NCI-H82 treated with DMSO at 0.1 percent for 48 hours (cell line): ENCODE measurements around the gene HHAT.

Experiments used
- DNase-seq: peaks from one replicate; lab custom pipeline; 2025; ENCODE audit not compliant: unreplicated experiment; lab: John Stamatoyannopoulos, UW

HHAT gene

DNA sequence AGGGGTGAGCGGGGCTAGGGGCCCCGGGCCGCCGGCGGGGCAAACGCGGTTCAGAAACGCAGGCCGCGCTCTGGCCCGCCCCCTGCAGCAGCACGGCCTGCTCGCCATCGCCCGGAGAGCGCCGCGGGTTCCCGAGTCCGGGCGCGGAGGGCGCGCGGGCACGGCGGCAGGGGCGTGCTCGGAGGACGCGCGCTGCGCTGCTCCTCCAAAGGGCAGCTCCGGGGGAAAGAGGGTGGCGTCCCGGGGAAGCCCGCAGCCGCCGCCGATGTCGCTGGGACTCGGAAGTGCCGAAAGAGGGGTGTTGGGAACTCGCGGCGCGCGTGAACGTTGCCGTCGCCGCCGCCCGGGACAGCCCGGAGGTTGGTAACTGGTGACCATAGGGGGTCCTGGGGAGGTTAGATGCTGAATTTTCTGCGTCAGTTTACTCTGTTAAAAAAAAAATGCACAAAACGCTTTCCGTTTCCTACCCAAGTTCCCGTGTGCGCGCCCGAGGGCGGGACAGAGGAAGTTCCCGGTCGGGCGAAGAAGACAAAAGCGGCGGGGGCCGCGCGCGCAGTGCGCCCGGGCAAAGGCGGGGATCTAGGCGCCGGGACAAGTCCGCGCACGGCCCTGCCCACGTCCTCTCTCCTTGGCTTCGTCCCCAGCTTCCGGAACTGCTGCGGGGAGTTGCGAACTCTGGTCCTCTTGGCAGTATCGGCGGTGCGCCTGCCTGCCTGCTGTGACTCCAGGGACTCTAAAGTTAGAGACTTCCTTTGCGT lies at the start of gene HHAT:
Gene HHAT (plus strand): TSS at position 157 of the 758 bp plus-strand sequence. CDS start 20,074 bp downstream, outside the sequence.
- DNase-seq, result peak; percentile 49

DNA sequence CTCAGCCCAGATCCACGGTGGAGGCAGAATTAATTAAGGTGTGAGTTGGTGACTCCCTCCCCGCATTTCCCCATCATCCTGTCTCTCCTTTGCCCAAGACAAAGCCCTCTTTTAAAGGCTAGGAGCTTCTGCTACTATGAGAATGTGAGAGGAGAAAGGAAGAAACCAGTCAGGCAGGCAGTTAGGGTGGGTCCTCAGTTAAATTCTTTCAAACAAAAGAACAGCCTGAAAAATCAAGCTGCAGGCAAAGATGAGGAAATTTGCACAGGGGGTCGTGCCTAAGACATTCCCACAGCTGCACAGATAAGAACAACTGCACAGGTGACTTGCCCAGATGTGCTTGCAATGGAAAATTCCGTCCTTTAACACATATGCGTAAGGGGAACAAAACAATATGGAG lies 48.5 kb upstream of the HHAT start:
- DNase-seq, result no peak

DNA sequence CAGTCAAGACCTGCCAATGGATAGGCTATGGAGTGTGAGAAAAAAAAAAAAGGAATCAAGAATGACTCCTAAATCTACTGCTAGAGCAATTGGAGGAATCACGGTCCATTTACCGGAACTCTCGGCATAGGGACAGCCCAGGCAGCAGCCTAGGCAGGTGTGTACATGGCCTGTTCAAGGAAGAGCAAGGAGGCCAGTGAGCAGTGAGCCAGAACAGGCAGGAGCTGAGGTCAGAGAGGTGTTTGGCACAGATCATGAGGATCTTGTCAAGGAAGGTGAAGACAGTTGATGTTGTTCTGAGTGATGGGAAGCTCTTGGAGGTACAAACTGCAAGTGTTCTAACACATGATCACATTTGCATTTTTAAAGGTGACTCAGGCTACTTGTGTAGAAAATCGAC lies 40.6 kb upstream of the HHAT start:
- no peak for DNase-seq

DNA sequence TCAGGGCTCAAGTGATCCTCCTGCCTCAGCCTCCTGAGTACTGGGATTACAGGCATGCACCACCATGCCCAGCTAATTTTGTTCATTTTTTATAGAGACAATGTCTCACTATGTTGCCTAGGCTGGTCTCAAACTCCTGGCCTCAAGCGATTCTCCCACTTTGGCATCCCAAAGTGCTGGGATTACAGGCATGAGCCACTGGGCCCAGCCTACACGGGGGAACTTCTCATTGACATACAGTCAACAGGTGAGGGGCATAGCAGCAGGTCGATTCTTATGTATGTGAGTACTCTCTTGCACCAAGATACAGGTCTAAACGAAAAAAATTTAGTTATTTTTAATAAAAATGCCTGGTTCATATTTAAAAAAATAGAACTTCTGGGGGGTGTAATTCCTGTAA lies 39.5 kb upstream of the HHAT start:
- DNase-seq, result no peak

DNA sequence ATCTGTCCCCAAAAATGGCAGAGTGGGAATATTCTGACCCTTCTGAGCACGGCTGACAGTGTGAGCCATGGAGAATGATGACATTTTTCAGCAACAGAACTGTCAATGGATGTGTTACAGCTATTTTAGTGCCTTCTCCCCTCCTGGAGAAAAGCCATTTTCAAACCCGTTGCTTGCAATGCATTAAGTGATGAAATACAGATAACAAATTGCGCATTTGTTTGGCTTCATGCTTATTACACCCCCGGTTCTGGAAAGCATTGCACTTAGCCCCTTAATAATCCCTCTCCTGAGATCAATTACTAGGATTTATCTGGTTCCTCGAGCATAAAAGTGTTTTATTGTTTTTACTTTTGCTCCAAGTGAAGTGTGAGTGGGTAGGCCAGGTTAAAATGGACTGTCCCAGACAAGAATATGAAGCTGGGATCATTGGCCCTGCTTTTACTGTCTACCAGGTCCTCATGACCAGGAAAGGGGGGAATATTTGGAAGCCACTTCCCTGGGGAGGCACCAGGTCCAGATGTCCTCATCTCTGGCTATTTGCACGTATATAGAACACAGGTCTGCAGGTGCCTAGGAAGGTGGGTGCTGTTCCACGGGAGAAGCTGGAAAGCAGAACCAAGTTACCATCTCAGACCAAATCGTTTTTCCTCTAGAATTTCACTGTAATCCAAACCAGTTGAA lies 37.5 kb upstream of the HHAT start:
- DNase-seq, result no peak

DNA sequence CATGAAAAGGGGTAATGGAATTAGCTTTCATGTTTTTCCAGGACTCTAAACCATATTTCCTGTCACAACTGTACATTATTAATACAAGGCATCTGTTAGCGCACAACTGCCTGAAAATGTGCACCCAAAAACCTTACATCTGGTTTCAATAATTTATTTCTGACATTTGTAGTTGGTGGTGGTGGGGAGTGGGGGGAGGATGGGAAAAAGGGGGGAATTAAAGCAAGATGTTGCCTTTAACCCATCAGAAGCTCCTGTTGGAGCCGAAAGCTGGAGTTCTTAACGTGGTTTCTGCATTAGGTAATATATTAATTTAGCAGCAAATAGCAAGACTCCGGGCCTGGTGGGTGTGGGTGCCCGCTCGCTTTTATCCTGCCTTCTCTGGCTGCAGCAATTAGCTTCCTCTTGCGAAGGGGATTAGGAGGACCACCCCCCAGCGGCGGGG lies 36.9 kb upstream of the HHAT start:
- DNase-seq, result no peak

DNA sequence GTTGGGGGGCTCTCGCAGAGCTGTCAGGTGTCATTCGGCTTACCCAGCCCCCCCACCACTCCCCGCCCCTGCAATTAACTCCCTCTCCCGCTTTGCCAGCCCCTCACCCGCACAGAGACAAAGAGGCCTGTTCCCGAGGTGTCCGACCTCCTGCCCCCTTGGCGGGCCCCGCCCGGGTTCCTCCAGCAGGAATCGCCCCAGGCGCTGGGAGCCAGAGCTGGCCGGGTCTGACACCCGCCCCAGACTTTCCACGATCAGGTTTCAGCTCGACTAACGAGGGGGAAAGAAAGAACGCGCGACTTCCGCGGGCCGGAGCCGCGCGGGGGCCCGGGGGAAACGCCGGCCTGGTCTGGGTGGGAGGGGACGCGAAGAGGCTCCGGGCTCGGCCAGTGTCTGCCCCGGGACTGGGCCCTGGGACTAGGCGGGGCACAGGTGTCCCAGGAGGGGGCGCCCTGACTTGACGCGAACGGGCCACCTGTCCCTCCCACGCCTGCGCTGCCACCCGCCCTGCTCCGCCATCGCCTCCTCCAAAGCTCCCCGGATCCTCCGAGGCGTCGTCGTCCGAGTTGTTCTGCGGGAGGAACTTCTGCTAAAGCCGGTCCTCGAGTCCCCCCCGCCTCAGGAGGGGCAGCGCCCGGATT lies 36.4 kb upstream of the HHAT start:
- no peak for DNase-seq

DNA sequence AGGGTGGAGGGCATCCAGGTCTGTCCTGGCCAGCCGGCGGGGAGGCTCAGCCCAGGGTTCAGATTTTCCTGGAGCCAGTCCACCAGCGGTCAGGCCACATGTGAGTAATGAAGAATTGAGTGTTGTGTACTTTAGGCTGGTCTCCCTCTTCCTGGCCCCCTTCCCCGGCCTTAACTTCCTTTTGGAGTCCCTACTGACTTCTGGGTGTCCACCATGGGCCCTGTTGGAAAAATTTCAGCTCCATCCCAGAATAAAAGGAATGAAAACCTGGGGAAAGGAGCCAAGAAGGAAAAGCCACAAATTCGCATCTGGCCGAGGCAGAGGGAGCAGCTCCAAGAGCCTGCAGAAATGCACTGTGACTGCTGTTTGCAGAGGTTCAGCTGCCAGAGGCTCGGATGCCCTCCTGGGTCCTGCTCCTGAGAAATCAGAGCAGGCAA lies 35.5 kb upstream of the HHAT start:
- no peak for DNase-seq

DNA sequence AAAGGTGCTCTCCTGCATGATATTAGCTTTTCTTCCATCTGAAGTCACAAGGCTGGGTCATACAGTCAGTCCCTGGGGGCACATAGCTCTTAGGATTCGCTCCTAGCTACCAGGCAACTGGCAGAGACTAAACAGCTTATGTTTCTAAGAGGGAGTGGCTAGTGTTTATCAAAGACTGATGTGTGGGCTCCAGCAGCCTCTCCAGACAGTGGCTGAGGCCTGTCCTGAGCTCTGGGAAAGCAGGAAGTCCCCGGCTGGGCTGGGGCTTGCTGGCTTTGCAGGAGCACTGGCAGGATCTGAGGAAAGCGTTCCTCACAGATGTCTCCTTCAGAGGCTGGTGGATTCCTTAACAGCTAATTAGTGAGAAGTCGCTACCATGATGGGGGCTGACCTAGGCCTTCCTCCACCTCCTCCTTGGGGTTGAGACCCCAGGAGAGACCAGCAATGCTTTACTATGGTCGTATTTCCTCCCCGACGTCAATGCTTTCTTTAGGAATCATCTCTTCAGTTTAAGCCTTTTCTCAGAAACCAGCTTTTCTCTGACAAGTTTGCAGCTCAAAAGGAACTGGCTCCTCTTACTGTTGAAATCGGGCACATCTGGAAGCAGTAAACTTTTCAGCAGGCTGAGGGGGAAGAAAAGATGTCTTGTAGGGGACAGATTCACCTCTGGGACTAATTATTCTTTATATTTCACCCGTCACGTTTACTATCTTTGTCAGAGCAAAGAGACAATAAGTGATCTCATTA lies 33.5 kb upstream of the HHAT start:
- DNase-seq, result peak; percentile 83

DNA sequence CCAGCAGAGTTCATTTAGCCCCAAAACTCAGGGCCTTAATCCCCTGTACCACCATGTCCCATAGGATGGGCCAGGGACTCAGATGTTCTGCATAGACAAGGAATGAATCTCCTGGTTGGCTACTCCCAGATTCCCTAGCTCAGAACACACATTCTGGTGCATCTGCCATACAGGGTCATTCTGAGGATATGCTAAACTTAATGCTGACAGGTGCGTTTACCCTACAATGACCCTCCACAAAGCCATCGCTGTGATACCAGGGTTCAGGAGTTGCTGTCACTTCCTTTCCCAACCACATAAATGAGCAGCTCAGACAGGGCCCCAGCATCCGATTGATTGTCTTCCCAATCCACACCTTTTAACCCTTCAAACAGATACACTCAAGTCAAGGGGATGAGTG lies 32.0 kb upstream of the HHAT start:
- no peak for DNase-seq

DNA sequence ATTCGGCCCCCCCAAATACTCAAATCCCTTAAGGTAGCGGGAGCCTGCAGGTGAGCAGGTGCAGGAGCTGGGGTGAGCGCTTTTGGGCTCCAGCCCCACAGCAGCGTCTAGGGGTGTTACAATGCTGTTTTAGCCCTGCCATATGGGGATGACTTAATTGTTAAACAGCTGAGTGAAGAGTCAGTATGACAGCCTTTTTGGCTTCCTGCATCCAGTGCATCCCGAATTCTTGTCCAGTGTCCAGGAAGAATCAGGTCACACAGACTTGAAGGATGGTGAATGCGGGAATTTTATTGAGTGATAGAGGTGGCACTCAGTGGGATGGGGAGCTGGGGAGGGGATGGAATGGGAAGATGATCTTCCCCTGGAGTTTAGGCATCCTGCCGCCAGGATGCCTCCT lies 30.4 kb upstream of the HHAT start:
- DNase-seq, result no peak

DNA sequence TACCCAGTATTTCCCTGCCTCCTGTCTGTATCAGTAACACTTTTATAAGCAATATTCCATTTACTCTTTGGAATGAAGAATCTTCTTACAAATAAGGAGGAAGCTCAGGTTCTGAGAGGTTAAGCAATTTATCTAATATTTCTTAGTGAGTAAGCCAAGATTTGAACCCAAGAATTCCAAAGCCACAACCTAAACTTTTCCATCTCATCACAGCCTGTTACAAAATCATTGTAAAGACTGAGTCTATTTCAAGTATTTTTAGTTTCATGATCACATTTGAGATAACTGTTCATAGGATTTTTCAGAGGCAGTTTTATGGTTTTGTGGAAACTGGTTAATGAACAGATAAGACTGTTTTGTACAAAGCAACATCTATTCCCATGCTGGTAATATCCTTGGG lies 29.8 kb upstream of the HHAT start:
- DNase-seq, result no peak

DNA sequence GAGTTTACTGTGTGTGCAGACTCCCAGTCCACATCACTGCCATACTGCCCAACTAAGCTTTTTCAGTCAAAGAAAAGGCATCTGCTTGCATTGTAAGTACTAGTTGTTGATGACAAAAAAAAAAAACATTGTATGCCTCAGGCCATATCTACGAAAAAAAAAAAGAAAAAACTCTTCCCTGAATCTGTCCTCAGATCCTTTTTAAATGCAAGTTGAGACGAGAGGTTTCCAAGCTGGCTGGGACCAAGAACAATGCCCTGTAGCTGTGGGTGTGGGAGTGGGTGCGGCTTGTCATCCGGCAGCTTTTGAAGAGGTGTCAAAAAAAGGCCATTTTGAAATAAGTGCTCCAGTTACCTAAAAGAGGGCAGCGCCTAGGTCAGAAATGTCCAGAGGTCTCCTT lies 29.2 kb upstream of the HHAT start:
- DNase-seq, result no peak

DNA sequence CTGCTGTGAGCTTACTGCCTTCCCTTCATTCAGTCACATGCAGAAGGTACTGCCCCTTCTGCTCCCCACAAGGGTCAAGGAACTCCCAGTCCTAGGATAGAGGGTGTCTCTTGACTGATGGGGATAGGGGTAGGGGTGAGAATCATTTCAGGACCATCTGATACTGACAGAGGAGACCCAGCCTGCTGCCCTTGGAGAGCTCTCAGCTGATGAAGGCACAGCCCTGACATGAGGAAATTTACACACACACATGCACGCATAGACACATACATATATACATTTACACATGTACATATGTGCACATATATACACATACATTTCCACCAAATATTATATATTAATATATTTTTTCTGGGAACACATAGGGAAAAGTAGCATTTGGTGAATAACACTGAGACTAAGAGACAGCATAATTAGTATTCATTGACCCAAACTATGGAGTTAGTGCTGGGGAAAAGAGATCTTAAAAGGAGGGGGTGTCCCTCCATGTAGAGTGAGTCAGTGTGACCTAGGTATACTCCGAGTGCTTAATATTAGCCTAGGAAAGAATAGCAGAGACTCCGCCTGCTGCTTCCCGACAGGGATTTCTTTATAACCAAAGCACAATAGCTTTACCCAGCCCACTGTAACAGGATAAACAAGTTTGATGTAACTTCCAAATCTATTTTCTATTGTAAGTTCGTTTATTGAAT lies 27.6 kb upstream of the HHAT start:
- no peak for DNase-seq

DNA sequence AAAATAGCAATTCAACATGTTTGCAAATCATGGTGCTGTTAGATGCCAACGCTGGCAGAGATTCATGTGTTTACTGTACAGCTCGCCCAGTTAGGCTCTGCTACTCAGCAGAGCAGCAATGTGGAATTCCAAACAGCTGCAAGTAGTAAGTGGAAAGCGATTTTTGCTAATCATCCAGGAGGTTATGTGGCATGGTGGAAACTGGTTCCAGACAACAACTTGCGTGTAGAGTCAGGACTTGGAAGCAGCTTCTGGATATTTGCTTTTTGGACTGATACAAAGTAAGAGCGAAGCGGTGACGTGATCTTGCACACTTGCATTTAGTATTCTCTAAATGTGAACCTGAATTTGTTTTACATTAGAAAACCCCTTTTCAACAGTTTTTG lies 27.1 kb upstream of the HHAT start:
- DNase-seq, result no peak

DNA sequence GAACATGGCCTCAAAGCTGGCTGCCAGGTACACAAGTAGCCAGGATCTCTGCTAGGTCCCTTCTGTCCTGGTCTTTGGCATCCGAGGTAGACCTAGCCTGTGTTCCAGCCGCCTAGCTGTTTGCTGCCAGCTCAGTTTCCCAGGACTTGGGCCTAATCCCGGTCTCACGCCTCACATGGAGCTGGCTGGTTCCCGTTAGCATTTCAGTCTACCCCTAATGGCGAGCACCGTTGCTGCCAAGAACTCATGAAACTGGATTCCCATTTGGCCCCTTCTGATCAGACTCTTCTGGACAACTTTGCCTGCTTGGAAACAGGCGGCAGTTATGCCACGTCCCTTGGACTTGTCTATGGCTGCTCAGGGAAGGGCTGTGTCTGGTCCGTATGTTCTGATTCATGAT lies 26.2 kb upstream of the HHAT start:
- DNase-seq, result no peak

DNA sequence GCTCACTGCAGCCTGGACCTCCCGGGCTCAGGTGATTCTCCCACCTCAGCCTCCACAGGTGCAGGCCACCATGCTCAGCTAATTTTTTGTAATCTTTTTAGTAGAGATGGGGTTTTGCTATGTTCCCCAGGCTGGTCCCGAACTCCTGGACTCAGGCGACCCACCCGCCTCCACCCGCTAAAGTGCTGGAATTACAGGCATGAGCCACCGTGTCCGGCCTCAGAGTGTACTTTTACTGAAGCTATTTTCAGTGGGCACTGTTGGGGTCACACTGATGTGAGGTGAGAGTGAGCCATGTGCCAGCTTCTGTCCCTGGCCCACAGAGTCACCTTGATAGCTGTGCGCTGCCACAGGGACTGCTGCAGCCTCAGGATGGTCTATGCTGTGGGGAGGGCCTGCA lies 25.3 kb upstream of the HHAT start:
- DNase-seq, result no peak

DNA sequence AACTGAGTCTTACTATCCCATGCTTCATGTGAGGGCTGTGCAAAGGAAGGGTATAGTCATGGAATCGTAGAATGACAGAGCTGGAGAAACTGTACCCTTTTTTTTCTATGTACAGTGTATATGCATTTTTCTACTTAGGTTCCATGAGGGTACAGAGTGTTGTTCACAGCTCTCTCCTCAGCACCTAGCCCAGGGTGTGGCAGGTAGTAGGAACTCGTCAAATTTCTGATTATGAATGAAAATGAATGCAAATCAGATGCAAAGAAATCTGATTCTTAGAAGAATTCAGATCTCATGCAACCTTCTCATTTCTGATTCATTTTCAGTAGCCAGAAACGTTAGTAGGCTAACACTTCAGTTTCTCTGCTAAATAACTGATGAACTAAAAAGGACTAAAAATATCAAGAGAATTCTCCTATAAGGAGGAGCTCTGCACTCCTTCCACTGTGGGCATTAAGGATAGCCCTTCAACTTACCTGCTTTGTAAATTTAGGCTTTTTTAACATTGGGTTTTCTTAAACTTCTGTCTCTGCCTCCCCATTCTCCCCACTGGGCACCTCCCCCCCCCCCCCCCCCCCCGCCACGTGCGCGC lies 18.0 kb upstream of the HHAT start:
- no peak for DNase-seq

DNA sequence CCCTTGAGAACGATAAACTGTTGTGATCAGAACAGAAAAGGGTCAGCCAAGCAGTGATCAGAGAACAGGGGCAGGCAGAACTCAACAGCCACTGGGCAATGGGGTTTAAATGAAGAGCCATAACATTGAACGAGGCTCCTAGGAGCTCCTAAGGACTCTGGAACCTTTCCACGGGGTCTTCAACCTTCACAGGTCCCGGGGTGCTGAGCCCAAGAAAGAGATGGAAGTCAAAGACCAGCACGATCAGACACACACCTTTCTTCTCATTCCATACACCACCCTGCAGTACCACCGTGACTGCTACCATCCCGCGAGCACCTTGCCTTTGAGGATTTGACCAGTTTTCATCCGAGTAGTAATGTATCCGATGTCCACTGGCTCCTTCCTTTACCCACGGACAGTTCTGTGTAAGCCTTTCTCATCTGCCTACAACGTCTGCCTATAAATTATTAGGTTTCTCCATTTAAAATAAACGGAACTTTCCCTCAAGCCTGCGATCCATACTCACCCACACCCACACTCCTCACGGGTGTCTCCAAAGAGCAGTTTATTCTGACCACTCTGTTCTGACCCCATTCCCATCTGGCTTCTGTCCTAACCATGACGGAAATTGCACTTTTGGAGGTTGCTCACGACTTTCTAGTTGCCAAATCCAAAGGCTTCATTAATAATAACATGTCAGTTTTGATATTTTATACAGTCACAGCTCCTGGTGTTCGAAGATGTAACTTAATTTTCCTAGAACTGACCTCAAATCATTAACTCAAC lies 16.8 kb upstream of the HHAT start:
- no peak for DNase-seq
